HG03095 (cell line): ENCODE data around the gene SLC12A7.

Experiments
- ATAC-seq: cut with Tn5 transposase; IDR thresholded peaks from one replicate; pipeline ENCODE4 v1.9.1; 2021; ENCODE audit warnings: moderate library complexity; ENCODE audit not compliant: unreplicated experiment

SLC12A7 gene

DNA sequence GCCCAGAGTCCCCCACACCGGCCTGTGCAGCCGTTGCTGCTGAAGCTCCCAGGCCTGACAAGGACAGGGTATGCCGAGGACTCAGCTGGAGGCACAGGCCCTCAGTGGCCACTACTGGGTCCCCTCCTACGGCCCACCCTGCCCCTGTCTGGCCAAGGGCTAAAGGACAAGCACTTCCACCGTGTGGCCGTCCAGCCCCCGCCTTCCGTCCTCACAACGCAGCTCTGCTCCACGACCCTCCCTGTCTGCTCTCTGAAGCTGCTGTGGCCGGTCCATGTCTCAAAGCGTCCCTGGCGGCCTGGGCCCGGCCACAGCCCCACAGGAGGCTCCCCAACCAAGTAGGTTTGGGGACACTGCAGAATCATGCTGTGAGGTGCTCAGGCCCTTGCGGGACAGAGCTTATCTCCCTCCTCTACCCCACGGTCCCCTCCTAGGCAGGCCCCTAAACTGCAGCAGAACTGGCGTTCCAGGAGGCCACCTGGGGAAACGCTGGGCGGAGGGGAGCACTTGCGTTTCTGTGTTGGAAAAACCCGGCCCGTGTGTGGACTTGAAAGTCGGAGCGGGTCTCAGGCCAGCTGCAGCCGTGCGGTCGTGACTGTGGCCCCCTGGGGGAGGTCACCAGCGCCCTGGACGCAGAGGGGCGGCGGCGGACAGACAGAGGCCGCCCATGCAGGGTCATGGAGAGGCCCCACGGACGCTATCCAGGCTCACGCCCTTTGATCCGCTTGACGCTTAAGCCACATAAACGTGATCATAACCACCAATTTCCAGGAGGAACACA, 57.7 kb downstream of the SLC12A7 start:
- ATAC-seq: no peak

DNA sequence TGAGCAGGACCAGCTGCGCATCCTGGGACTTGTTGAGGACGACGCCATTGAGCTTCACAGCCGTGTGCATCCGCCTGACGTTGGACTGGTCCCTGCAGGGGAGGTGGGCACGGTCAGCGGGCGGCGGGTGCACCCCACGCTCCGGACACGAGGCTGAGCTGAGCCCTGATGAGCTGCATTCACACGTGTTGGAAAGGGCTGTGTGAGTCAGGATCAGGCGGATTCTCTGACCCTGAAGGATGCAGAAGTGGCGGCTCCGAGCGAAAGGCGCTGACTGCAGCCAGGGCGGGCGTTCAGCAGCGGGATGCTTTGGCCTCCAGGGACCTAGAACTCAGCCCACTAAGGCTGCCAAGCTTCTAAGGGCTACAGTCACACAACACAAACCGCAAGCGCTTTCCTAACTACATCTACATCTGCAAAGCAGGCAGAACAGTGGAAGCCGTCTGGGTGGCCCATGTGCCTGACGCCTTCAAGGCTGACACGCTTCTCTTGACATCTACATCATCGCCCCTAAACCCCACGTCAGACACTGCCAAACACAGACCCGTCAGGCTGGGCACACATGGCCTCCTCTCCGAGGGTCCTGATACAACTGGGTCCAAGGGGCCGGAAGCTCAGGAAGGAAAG, 58.4 kb downstream of the SLC12A7 start:
- ATAC-seq: no peak

DNA sequence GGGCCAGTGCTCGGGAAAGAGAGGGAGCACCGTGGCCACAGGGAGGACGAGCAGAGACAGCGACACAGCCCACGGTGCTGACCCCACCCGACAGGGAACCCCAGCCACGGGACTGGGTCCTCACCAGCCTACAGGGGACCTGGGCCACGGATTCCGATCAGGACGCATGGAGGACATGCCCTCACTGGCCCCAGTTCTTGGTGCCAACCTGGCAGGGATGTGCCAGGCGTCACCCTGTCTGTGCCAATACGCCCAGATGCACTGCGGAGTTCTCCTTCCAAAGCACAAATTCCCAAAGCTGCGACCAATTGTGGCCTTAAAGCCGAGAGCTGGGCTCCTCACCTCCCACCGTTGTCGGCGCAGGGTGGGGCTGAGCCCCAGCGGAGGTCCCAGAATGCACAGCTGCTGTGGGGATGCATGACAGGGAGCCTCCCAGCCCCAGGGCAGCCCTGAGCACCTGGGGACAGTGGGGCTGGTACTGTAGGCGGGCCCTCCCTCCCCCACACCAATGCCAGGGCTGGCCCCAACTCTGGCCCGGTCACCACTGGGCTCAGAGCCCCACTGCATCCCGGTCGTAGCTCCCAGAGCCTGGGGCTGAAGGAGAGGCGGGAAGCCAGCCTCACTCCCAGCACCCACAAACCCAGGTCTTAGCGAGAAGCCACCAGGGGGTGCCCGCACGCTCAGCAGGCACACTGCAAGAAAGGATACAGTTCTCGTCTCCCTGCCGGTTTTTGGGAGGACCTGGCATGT, 59.0 kb downstream of the SLC12A7 start:
- ATAC-seq: no peak

DNA sequence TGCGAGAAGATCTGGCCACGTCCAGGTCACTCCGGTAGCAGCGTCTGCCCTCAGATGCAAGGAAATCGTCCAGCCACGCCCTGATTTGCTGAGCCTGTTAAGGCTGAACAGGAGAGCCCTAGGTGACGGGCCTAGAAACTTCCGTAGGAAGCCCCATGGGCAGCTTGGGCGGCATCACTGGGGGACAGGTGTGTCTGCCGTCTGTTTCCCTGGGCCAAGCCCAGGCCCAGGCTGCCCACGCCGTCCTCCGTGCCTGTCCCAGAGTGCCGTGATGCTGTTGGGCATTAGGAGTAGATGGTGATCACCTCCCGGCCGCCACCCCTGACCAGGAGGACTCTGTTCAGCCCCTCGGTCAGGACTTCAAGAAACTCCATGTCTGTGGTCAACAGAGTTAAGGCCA, 59.8 kb downstream of the SLC12A7 start:
- no peak for ATAC-seq

DNA sequence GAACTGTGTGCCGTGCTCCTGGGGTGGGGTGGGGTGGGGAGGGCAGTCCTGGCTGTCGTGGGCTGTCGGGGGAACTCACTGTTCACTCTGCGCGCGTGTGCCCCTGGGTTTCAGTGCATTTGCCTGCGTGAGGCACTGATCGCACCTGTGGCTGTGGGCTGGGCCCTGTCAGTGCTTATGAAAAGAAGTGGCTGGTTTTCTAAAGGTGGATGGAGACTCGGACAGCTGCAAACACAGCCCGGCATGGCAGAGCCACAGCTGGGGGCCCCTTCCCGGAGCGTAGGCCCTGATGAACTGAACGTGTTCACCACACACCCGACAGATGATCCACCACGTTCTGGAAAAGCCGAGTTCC, 60.5 kb downstream of the SLC12A7 start:
- no peak for ATAC-seq

DNA sequence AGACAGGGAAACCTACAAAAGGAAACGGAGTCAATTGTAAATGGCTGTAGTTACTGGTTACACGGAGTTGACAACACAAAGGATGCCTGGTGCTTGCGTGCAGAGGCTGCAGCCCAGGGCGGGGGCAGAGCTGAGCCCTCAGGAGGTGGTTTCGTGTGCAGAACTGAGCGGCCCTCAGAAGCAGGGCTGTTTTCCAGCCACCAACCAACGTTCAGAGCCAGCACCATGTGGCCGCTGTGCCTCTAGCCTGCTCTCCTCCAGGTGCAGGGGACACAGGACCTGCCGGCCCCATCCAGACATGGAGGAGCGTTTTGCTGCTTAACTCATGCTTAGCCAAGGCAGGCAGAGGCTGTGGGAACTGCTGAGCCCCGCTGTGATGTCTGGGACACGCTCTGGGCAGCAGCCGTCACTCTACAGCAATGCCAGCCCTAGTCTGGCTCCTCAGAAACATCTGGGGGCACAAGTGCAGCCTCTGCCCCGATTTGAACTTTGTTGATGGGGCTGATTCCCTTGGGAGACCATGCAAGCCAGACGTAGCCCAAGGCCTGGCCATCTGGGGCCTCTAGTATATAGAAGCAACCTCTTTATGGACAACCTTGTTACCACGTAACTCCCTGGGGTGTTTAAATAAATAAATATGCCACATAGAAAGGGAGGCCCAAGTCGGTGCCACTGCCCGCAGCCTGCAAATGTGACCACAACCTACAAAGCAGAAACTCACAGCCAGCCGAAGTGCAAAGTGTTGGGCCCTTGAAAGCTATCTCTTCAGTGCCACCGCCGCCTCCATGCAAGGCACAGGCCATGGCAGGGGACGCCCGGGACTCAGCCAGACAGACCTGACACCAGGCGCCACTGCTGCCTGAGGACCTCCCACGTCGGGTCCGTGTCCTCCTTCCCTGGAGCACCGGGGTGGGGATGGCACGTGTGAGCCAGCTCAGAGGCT, 61.2 kb downstream of the SLC12A7 start:
- no peak for ATAC-seq

DNA sequence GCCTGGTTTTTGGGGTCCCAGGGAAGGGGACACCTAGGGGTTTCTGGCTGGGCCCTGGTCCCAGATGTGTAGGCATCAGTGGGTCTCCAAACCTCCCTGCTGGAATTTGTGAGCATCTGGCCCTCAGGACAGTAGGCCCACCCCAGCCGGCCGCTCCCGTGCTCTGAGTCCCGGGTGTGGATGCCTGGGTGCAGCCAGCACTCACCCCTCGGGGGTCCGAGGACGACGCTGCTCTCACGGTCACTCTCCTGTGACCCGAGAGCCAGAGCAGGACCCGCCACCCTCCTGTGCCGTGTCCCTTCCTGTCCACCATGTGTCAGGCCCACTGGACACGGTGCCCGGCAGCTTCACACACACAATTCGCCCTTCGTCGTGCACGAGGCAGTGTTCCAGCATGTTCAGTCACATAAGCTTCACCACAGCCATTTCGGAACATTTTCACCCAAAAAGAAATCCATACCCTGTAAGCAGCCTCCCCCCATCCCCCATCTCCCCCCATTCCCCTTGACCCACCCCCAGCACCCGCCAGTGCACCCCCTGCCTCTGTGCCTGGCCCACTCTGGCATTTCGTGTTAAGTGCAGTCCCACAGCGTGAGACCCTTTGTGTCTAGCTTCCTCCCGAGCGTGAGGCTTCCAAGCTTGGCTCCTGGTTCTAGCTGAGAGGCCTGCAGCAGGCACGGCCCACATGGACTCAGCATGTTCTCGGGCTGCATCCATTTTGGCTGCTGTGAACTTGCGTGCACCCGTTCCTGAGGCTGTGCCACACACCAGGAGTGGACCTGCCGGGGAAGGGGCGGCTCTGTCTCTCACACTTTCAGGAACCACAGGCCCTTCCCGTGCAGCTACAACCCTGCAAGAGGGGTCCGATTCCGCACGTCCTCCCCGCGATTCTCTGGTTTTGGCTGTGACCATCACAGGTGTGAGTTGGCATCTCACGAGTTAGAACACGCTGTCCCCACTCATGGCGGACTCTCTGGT, 62.7 kb downstream of the SLC12A7 start:
- ATAC-seq: no peak

DNA sequence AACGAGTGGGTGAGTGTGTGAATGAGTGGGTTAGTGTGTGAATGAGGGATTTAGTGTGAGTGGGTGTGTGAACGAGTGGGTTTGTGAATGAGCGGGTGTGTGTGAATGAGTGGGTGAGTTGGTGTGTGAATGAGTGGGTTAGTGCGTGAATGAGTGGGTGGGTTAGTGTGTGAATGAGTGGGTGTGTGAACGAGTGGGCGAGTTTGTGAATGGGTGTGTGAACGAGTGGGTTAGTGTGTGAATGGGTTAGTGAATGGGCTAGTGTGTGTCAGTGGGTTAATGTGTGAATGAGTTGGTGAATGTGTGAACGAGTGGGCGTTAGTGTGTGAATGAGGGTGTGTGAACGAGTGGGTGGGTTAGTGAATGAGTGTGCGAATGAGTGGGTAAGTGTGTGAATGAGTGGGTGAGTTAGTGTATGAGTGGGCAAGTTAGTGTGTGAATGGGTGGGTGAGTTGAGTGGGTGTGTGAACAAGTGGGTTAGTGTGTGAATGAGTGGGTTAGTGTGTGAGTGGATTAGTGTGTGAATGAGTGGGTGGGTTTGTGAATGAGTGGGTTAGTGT, 63.6 kb downstream of the SLC12A7 start:
- no peak for ATAC-seq

DNA sequence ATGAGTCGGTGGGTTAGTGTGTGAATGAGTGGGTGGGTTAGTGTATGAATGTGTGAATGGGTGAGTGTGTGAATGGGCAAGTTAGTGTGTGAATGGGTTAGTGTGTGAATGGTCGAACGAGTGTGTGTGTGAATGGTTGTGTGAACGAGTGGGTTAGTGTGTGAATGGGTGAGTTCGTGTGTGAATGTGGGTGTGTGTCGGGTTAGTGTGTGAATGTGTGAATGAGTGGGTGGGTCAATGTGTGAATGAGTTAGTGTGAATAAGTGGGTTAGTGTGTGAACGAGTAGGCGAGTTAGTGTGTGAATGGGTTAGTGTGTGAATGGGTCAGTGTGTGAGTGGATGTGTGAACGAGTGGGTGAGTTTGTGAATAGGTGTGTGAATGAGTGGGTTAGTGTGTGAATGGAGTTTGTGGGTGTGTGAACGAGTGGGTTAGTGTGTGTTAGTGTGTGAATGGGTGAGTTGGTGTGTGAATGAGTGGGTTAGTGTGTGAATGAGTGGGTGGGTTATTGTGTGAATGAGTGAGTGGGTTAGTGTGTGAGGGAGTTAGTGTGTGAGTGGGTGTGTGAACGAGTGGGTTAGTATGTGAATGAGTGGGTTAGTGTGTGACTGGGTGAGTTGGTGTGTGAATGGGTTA, 64.4 kb downstream of the SLC12A7 start:
- ATAC-seq: no peak

DNA sequence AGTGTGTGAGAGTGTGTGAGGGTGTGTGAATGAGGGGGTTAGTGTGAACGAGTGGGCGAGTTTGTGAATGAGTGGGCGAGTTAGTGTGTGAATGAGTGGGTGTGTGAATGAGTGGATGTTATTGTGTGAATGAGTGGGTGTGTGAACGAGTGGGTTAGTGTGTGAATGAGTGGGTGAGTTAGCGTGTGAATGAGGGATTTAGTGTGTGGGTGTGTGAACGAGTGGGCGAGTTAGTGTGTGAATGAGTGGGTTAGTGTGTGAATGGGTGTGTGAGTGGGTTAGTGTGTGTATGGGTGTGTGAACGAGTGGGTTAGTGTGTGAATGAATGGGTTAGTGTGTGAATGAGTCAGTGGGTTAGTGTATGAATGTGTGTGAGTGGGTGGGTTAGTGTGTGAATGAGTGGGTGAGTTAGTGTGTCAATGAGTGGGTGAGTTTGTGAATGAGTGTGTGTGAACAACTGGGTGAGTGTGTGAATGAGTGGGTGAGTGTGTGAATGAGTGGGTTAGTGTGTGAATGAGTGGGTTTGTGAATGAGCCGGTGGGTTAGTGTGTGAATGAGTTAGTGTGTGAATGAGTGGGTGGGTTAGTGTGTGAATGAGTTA, 65.8 kb downstream of the SLC12A7 start:
- ATAC-seq: no peak

DNA sequence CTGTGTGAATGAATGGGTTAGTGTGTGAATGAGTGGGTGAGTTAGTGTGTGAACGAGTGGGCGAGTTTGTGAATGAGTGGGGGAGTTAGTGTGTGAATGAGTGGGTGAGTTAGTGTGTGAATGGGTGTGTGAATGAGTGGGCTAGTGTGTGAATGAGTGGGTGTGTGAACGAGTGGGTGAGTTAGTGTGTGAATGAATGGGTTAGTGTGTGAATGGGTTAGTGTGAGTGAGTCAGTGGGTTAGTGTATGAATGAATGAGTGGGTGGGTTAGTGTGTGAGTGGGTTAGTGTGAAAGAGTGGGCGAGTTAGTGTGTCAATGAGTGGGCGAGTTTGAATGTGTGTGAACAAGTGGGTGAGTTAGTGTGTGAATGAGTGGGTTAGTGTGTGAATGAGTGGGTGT, 67.7 kb downstream of the SLC12A7 start:
- no peak for ATAC-seq

DNA sequence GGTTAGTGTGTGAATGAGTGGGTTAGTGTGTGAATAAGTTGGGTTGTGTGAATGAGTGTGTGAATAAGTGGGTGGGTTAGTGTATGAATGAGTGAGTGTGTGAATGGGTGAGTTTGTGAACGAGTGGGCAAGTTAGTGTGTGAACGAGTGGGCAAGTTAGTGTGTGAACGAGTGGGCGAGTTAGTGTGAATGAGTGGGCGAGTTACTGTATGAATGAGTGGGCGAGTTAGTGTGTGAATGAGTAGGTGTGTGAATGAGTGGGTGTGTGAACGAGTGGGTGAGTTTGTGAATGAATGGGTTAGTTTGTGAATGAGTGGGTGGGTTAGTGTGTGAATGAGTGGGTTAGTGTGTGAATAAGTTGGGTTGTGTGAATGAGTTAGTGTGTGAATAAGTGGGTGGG, 68.5 kb downstream of the SLC12A7 start:
- ATAC-seq: no peak

DNA sequence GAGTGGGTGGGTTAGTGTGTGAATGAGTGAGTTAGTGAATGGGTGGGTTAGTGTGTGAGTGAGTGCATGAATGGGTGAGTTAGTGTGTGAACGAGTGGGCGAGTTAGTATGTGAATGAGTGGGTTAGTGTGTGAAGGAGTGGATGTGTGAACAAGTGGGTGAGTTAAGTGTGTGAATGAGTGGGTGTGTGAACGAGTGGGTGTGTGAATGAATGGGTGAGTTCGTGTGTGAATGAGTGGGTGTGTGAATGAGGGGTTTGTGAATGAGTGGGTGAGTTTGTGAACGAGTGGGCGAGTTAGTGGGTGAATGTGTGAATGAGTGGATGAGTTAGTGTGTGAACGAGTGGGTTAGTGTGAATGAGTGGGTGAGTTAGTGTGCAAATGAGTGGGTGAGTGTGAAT, 69.2 kb downstream of the SLC12A7 start:
- ATAC-seq: no peak

DNA sequence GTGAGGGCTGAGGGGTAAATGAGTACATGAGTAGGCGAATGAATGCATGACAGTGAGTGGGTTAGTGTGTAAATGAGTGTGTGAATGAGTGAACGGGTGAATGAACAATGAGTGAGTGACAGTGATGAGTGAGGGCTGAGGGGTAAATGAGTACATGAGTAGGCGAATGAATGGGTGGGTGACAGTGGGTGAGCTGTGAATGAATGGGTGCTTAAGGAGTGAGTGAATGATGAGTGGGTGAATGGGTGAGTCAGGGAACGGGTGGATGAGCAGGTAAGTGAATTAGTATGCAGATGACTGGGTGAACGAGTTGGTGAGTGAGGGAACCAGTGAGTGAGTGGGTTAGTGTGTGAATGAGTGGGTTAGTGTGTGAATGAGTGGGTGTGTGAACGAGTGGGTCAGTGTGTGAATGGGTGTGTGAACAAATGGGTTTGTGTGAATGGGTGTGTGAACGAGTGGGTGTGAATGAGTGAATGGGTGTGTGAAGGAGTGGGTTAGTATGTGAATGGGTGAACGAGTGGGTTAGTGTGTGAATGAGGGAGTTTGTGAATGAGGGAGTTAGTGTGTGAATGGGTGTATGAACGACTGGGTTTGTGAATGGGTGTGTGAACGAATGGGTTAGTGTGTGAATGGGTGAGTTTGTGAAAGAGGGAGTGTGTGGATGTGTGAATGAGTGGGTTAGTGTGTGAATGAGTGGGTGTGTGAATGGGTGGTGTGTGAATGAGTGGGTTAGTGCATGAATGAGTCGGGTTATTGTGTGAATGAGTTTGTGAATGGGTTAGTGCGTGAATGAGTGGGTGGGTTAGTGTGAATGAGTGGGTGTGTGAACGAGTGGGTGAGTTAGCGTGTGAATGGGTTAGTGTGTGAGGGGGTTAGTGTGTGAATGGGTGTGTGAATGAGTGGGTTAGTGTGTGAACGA, 70.4 kb downstream of the SLC12A7 start:
- no peak for ATAC-seq

DNA sequence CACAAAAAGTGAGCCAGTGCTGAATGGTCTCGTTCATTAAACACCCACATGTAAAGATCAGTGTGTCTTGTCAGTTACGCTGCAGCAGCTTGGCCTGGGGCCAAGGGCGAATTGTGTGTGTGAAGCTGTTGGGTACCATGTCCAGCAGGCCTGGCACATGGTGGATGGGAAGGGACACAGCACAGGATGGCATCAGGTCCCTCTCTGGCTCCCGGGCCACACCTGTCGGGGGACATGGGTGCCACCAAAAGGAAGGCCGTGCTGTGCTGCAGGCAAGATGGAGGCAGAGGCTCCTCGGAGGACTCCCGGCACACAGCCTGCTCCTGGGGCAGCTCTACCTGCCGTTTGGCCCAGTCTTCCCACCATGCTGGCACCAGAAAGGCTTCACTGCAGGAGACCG, 71.3 kb downstream of the SLC12A7 start:
- no peak for ATAC-seq

DNA sequence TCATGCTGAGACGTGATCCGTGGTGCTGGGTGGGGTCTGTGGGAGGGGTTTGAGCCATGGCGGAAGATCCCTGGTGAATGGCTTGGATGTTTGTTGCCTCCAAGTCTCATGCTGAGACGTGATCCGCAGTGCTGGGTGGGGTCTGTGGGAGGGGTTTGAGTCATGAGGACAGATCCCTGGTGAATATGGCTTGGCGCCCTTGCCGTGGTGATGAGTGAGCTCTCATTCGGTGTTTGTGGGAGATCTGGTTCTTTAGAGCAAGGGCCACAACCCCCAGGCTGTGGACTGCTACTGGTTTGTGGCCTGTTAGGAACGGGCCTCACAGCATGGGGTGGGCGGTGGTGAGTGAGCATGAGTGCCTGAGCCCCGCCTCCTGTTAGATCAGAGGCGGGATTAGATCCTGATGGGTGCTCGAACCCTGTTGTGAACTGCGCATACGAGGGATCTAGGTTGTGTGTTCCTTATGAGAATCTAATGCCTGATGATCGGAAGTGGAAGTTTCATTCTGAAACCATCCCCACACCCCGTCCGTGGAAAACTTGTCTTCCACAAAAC, 72.1 kb downstream of the SLC12A7 start:
- no peak for ATAC-seq

DNA sequence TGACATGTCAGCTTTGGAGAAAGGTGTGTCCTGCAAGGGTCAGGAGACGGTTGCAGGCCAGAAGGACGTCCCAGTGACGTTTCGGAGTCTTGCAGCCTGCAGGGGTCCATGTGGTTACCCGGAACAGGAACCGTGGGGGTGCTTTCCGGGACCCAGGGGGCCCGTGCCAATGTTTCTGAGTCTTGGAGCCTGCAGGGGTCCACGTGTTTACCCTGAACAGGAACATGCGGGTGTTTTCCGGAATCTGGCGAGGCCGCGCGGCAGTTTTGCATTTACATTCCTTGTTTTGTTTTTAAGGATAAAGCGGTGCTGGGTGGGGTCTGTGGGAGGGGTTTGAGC, 72.7 kb downstream of the SLC12A7 start:
- no peak for ATAC-seq
